Measurements from ENCODE around the gene ARL5A. TPM values are rescaled to one million over a fixed set of nuclear protein-coding genes. Genes with fewer than 3 reads are reported as not detected.

ARL5A gene
- total RNA-seq, 1 donor from 2014 or later: 30.3 TPM

DNA sequence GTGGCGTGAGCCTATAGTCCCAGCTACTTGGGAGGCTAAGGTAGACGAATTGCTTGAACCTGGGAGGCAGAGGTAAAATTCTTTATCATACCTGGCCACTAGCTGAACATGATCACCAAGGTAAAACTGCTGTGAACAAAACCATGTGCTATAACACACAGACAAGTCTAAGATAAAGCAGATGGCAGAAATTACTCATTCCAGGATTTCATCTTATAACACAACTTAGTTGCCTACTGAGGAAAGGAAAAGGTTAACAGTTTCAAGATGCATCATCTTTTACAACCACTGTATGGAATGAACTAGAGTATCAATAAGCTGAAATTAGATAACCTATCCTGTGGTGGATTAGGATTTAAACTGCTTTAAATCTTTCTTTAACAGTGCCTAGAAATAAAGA lies 8.3 kb downstream of the ARL5A start:
- TF ChIP-seq, protein P1, sequence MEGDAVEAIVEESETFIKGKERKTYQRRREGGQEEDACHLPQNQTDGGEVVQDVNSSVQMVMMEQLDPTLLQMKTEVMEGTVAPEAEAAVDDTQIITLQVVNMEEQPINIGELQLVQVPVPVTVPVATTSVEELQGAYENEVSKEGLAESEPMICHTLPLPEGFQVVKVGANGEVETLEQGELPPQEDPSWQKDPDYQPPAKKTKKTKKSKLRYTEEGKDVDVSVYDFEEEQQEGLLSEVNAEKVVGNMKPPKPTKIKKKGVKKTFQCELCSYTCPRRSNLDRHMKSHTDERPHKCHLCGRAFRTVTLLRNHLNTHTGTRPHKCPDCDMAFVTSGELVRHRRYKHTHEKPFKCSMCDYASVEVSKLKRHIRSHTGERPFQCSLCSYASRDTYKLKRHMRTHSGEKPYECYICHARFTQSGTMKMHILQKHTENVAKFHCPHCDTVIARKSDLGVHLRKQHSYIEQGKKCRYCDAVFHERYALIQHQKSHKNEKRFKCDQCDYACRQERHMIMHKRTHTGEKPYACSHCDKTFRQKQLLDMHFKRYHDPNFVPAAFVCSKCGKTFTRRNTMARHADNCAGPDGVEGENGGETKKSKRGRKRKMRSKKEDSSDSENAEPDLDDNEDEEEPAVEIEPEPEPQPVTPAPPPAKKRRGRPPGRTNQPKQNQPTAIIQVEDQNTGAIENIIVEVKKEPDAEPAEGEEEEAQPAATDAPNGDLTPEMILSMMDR (IDR thresholded peaks at IDR 0.05; ENCODE audit: partially characterized antibody, unreplicated experiment): no peak
- no peaks in the 10 kb centered on the region for H3K36me3 Mint-ChIP-seq (ENCODE audit: unreplicated experiment)
- H3K27me3 Mint-ChIP-seq (ENCODE audit: unreplicated experiment): peaks cover 2% of the 10 kb centered on the region
- no peak overlapping the region for H3K27ac Mint-ChIP-seq (ENCODE audit: unreplicated experiment)
- peaks cover 1% of the 10 kb centered on the region for H3K9me3 Mint-ChIP-seq (ENCODE audit: unreplicated experiment)
- H3K4me3 Mint-ChIP-seq (ENCODE audit: unreplicated experiment): no peak overlapping the region
- H3K4me1 Mint-ChIP-seq (ENCODE audit: low read depth, unreplicated experiment): peaks cover 5% of the 10 kb centered on the region
- no peak for DNase-seq

GRCh38 chr2:151817929-151818328 lies 10.3 kb downstream of the ARL5A start:
- Mint-ChIP-seq H3K9me3 (ENCODE audit: unreplicated experiment) (peaks cover 1% of the 10 kb centered on the region), H3K4me1 (ENCODE audit: low read depth, unreplicated experiment) (peaks cover 3% of the 10 kb centered on the region), H3K36me3 (ENCODE audit: unreplicated experiment) (peaks cover 2% of the 10 kb centered on the region), H3K4me3 (ENCODE audit: unreplicated experiment) (no peak overlapping the region), H3K27ac (ENCODE audit: unreplicated experiment) (no peak overlapping the region), H3K27me3 (ENCODE audit: unreplicated experiment) (peaks cover 2% of the 10 kb centered on the region)
- DNase-seq: no peak
- TF ChIP-seq, protein P1 (IDR thresholded peaks at IDR 0.05; ENCODE audit: partially characterized antibody, unreplicated experiment): no peak

- TF ChIP-seq, protein P1 (IDR thresholded peaks at IDR 0.05; ENCODE audit: partially characterized antibody, unreplicated experiment): no peak
- no peak overlapping the region for H3K27ac Mint-ChIP-seq (ENCODE audit: unreplicated experiment)
- H3K4me1 Mint-ChIP-seq (ENCODE audit: low read depth, unreplicated experiment): no peaks in the 10 kb centered on the region
- H3K27me3 Mint-ChIP-seq (ENCODE audit: unreplicated experiment): peaks cover 2% of the 10 kb centered on the region
- H3K9me3 Mint-ChIP-seq (ENCODE audit: unreplicated experiment): peaks cover 1% of the 10 kb centered on the region
- H3K36me3 Mint-ChIP-seq (ENCODE audit: unreplicated experiment): peaks cover 4% of the 10 kb centered on the region
- DNase-seq: no peak
- H3K4me3 Mint-ChIP-seq (ENCODE audit: unreplicated experiment): no peak overlapping the region
Measured at GRCh38 chr2:151816843-151817242, 11.4 kb downstream of the ARL5A start.

GRCh38 chr2:151815821-151816489 lies 12.3 kb downstream of the ARL5A start:
- Mint-ChIP-seq H3K4me1 (ENCODE audit: low read depth, unreplicated experiment) (no peaks in the 10 kb centered on the region), H3K4me3 (ENCODE audit: unreplicated experiment) (no peak overlapping the region), H3K27ac (ENCODE audit: unreplicated experiment) (no peak overlapping the region), H3K36me3 (ENCODE audit: unreplicated experiment) (peaks cover 4% of the 10 kb centered on the region), H3K9me3 (ENCODE audit: unreplicated experiment) (no peaks in the 10 kb centered on the region), H3K27me3 (ENCODE audit: unreplicated experiment) (peaks cover under 1% of the 10 kb centered on the region)
- DNase-seq: no peak
- TF ChIP-seq, protein P1 (IDR thresholded peaks at IDR 0.05; ENCODE audit: partially characterized antibody, unreplicated experiment): no peak

DNA sequence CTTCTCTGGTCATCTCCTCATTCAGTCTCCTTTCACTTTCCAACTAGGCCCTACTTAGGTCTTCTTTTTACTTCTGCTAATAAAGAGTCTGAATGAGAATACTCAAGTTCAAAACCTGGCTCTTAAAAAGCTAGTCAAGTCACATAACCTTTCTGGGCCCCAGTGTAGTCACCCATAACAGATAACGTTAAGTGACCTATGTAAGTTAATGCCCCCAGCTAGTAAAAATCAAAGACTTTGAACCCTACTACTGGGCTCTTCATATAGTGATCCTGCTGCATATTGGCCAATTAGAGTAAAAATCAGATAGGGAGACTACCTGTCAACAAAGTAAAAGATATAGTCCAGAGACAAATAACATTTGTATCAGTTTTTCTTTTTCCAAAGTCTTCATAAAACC lies 17.7 kb downstream of the ARL5A start:
- Mint-ChIP-seq H3K9me3 (ENCODE audit: unreplicated experiment) (no peaks in the 10 kb centered on the region), H3K27me3 (ENCODE audit: unreplicated experiment) (no peaks in the 10 kb centered on the region)

More for the DNA sequence above, 17.7 kb downstream of the ARL5A start:
- Mint-ChIP-seq H3K4me1 (ENCODE audit: low read depth, unreplicated experiment) (no peaks in the 10 kb centered on the region), H3K4me3 (ENCODE audit: unreplicated experiment) (no peak overlapping the region), H3K36me3 (ENCODE audit: unreplicated experiment) (peaks cover 4% of the 10 kb centered on the region), H3K27ac (ENCODE audit: unreplicated experiment) (no peak overlapping the region)
- DNase-seq: no peak
- TF ChIP-seq, protein P1 (IDR thresholded peaks at IDR 0.05; ENCODE audit: partially characterized antibody, unreplicated experiment): no peak
